DOHH2 (cell line): ENCODE measurements around the gene FGA.

Experiments
- EZH2phosphoT487 ChIP-seq: fragments of 200-600 bp; sonication (generic); IDR thresholded peaks from 2 replicates; pipeline ENCODE4 v1.6.1; 2017; ENCODE audit warnings: borderline replicate concordance, mild to moderate bottlenecking, antibody characterized with exemption, low read length, moderate library complexity, mixed read lengths
- TF ChIP-seq, protein P1 (sequence below): fragments of 200-600 bp; sonication (generic); IDR thresholded peaks from one replicate; pipeline ENCODE4 v1.5.1; 2014; ENCODE audit warnings: antibody characterized with exemption, mild to moderate bottlenecking, low read depth, low read length; ENCODE audit not compliant: poor library complexity, severe bottlenecking

DNA sequence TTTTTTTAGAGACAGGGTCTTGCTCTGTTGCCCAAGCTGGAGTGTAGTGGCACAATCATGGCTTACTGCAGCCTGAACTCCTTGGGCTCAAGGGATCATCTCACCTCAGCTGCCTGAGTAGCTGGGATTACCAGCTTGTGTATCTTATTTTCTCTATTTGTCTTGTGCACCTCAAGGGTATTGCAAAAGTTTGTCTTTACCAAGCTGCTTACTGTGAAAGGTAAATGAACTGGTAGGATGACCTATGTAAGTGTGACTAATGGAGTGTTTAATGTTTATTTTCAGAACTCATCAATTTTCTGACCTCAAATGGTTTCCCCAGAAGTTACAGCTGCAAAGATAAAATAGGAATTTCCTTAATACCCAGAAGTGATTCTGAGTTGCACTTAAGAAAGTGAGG is 5.3 kb upstream of the FGA start:
- TF ChIP-seq, protein P1, sequence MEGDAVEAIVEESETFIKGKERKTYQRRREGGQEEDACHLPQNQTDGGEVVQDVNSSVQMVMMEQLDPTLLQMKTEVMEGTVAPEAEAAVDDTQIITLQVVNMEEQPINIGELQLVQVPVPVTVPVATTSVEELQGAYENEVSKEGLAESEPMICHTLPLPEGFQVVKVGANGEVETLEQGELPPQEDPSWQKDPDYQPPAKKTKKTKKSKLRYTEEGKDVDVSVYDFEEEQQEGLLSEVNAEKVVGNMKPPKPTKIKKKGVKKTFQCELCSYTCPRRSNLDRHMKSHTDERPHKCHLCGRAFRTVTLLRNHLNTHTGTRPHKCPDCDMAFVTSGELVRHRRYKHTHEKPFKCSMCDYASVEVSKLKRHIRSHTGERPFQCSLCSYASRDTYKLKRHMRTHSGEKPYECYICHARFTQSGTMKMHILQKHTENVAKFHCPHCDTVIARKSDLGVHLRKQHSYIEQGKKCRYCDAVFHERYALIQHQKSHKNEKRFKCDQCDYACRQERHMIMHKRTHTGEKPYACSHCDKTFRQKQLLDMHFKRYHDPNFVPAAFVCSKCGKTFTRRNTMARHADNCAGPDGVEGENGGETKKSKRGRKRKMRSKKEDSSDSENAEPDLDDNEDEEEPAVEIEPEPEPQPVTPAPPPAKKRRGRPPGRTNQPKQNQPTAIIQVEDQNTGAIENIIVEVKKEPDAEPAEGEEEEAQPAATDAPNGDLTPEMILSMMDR: no peak
- TF ChIP-seq EZH2phosphoT487: no peak
